Neural progenitor cell (in vitro differentiated cells): Measurements from ENCODE around the gene ASB4.

Experiments
- EZH2 ChIP-seq: fragments of 200-600 bp; sonication (generic); IDR thresholded peaks from 2 replicates; pipeline ENCODE4 v1.6.1; 2017; ENCODE audit warnings: antibody characterized with exemption, mild to moderate bottlenecking, moderate library complexity
- EZH2phosphoT487 ChIP-seq: fragments of 200-600 bp; sonication (generic); IDR thresholded peaks from 2 replicates; pipeline ENCODE4 v1.6.1; 2017; ENCODE audit warnings: antibody characterized with exemption
- TF ChIP-seq, protein P1 (sequence below): fragments of 200-600 bp; sonication (generic); IDR thresholded peaks from 2 replicates; pipeline ENCODE4 v1.5.1; 2017; ENCODE audit warnings: antibody characterized with exemption, mild to moderate bottlenecking

DNA sequence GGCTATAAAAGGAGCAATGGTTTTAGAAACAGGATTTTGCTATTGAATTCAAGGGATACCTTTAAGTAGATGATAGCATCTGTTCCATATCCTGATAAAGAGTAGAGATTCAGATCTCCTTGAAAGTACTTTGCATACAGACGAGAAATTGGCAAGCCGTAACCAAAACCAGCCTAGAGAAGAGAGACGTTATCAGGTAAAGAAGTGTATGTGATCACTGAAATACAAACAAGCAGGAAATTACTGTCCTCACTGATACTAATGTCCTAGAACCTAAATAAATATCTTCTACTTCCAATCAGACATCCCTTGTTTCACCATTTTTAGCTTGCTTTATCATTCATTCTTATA is 101.2 kb downstream of the ASB4 start:
- TF ChIP-seq, protein P1, sequence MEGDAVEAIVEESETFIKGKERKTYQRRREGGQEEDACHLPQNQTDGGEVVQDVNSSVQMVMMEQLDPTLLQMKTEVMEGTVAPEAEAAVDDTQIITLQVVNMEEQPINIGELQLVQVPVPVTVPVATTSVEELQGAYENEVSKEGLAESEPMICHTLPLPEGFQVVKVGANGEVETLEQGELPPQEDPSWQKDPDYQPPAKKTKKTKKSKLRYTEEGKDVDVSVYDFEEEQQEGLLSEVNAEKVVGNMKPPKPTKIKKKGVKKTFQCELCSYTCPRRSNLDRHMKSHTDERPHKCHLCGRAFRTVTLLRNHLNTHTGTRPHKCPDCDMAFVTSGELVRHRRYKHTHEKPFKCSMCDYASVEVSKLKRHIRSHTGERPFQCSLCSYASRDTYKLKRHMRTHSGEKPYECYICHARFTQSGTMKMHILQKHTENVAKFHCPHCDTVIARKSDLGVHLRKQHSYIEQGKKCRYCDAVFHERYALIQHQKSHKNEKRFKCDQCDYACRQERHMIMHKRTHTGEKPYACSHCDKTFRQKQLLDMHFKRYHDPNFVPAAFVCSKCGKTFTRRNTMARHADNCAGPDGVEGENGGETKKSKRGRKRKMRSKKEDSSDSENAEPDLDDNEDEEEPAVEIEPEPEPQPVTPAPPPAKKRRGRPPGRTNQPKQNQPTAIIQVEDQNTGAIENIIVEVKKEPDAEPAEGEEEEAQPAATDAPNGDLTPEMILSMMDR, result no peak
- TF ChIP-seq EZH2phosphoT487, result no peak
- TF ChIP-seq EZH2, result no peak
